Thoracic aorta (tissue), 2 donors: Measurements from ENCODE around the gene IL4I1. TPM values are rescaled to one million over a fixed set of nuclear protein-coding genes. Genes with fewer than 3 reads are reported as not detected.

ENCODE experiments used
- ATAC-seq: fragments of 150-250 bp; one replicate; pipeline ENCODE4 v1.8.0; 2017; ENCODE audit warnings: low read depth; ENCODE audit not compliant: insufficient number of reproducible peaks, low FRiP score
- DNase-seq: peaks from one replicate; pipeline ENCODE4 v3.0.0-alpha.2; 2020; ENCODE audit warnings: low spot score
- H3K27ac ChIP-seq, 2 donors: fragments of 200-600 bp; sonication (generic); 1 replicate in 1 of 2; 2 replicates in 1 of 2; pipeline ENCODE4 v1.5.1; 2016; ENCODE audit warnings: mild to moderate bottlenecking in 2 of 2, moderate library complexity in 2 of 2
- H3K27me3 ChIP-seq: fragments of 200-600 bp; sonication (generic); replicated peaks from 2 replicates; pipeline ENCODE4 v1.6.0; 2016; ENCODE audit warnings: mild to moderate bottlenecking; ENCODE audit not compliant: insufficient read depth
- H3K36me3 ChIP-seq: fragments of 200-600 bp; sonication (generic); one replicate; pipeline ENCODE4 v1.5.1; 2016
- H3K4me1 ChIP-seq, 2 donors: fragments of 200-600 bp; sonication (generic); 1 replicate in 1 of 2; 2 replicates in 1 of 2; pipeline versions ENCODE4 v1.5.1 to v1.6.0; 2016; ENCODE audit warnings: low read depth in 2 of 2, mild to moderate bottlenecking in 1 of 2; ENCODE audit not compliant: control insufficient read depth in 1 of 2
- H3K4me3 ChIP-seq: fragments of 200-600 bp; sonication (generic); 2 replicates; pipeline ENCODE4 v1.5.1; 2016; ENCODE audit warnings: mild to moderate bottlenecking
- H3K9me3 ChIP-seq: fragments of 200-600 bp; sonication (generic); 2 replicates; pipeline ENCODE4 v1.5.1; 2016
- total RNA-seq, 2 donors: library from RNA; depleted of rRNA; stranded (reverse); fragments of >200 nt; gene quantifications; one replicate each; pipeline versions ENCODE4 v1.1.0 to v1.2.3, GENCODE V29; 2016
- TF ChIP-seq, protein P1 (sequence below): fragments of 200-600 bp; sonication (generic); IDR thresholded peaks from one replicate; pipeline ENCODE4 v1.5.1; 2019; ENCODE audit warnings: antibody characterized with exemption

IL4I1 gene
- total RNA-seq, 2 donors from 2014 or later: 1.5 to 2.2 TPM

DNA sequence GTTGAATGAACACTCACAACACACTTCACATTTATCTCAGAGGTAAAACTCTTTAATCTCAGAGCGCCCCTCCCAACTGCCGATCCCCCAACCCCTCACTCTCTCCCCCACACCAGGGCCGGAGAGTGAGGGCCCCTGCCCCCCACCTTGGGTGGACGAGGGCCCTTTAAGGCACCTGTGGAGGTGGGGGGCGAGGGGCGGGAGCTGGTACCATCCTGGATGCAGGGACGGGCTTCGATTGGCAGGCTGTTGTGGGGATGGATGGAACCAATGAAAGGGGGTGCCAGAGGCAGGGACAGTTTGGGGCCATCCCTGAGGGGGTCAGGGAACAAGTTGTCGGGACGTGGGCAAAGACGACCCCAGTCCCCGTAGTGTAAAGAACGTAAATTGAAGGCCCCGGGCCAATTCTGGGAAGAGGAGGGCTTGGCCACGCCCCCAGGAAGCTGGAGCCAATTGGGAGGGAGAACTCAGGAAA lies 27.6 kb downstream of the IL4I1 start:
- peak overlapping the region; percentile 90 to 92 for H3K27ac ChIP-seq

DNA sequence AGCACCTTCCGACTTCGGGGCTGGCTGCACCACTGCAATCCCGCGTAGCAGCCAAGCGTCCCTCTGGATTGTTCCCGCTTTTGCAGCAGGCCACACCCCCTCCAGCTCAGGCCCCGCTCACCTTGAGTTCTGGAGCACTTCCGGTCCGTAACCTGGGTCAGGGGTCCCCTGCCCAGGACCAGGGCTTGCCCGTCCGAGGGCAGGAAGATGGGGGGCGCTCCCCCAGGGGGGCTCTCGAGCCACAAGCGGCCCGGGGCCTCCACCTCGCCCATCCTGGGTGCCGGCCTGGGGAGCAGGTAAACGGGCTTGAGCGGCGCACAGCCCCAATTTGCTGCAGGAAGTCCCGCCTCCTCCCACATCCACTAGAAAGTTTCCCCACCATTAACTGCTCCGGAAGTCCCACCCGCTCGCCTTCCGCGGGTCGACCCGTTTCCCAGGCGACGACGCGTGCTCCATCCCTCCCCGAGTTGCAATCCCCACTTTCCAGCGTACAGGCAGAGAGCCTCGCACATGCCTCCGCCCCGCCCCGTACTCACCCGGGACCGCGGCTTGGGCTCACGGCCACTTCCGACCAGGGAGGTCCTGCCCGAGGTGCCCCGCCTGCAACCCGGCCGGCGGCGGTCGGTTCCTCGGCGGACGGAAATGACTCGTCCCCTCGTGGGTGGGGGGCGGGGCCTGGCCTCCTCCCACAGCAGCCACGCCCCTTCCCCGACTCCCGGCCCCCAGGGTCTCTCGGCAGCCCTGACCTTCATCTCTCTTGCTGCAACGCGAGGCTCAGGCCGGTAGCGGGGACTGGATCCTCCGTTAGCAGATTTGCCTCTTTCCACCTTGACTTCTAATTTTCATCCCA lies 29.5 kb downstream of the IL4I1 start, which contains the start of gene PNKP:
PNKP (minus strand) TSS at position 644 of the 850 bp plus-strand sequence; CDS start at position 272, 372 bp downstream.
- ATAC-seq: no peak
- Histone ChIP-seq H3K27ac (peak within 1 kb of the TSS; percentile 90 to 92), H3K4me1 (peaks cover 18 to 46% of the 10 kb centered on the region in 2 donors), H3K36me3 (peaks cover 11% of the 10 kb centered on the region), H3K4me3 (peak within 1 kb of the TSS; percentile 82), H3K9me3 (no peaks in the 10 kb centered on the region), H3K27me3 (no peaks in the 10 kb centered on the region)
- peak; percentile 69 for DNase-seq
- TF ChIP-seq, protein P1, sequence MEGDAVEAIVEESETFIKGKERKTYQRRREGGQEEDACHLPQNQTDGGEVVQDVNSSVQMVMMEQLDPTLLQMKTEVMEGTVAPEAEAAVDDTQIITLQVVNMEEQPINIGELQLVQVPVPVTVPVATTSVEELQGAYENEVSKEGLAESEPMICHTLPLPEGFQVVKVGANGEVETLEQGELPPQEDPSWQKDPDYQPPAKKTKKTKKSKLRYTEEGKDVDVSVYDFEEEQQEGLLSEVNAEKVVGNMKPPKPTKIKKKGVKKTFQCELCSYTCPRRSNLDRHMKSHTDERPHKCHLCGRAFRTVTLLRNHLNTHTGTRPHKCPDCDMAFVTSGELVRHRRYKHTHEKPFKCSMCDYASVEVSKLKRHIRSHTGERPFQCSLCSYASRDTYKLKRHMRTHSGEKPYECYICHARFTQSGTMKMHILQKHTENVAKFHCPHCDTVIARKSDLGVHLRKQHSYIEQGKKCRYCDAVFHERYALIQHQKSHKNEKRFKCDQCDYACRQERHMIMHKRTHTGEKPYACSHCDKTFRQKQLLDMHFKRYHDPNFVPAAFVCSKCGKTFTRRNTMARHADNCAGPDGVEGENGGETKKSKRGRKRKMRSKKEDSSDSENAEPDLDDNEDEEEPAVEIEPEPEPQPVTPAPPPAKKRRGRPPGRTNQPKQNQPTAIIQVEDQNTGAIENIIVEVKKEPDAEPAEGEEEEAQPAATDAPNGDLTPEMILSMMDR: no peak

More for the DNA sequence above, 27.6 kb downstream of the IL4I1 start:
- Histone ChIP-seq H3K9me3 (no peaks in the 10 kb centered on the region), H3K4me1 (peaks cover 18 to 46% of the 10 kb centered on the region in 2 donors), H3K27me3 (no peaks in the 10 kb centered on the region), H3K36me3 (peaks cover 3% of the 10 kb centered on the region), H3K4me3 (peak overlapping the region; percentile 71)
- DNase-seq: no peak
- TF ChIP-seq, protein P1: no peak
- ATAC-seq: no peak

DNA sequence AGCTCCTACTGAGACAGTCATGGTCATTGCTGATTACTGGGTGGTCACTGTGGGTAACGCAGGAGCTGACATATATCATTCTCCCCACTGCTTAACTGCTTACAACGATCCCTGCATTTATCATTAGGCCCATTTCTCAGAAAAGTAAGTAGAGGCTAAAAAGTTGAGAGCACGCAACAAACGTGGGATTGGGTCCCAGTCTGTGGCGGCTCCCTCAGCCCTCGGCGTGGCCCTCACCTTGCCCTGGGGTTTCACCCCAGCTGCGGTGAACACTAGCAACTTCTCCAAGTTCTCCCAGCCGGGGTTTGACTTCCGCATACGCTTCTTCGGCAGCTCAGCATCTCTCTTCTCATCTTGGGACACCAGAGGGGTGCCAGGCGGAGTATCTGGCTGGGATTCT lies 31.8 kb downstream of the IL4I1 start:
- TF ChIP-seq, protein P1: no peak
- H3K4me1 ChIP-seq: peaks cover 18 to 38% of the 10 kb centered on the region in 2 donors
- DNase-seq (no peak), ATAC-seq (no peak)
- H3K27me3 ChIP-seq: no peaks in the 10 kb centered on the region
- peak overlapping the region in 1 of 2 donors; percentile 33 for H3K27ac ChIP-seq
- H3K9me3 ChIP-seq: no peaks in the 10 kb centered on the region
- no peak overlapping the region for H3K4me3 ChIP-seq
- peaks cover 24% of the 10 kb centered on the region for H3K36me3 ChIP-seq

DNA sequence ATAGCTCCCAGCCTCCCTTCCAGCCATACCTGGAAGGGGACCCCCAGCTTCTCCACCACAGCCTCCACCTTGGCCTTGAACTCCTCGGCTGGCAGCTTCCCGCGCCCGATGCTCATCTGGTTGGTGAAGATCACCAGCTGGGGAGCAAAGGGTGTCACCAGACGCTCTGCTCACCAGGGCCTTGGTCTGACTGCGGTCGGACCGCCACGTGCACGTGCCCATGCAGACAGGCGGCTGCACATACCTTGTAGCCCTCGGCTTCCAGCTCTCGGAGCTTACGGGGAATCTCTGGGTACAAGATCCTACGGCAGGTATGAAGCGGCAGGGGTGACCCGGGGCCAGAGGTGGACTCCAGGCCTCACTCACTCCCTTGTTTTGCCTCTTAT lies 32.8 kb downstream of the IL4I1 start:
- Histone ChIP-seq H3K4me3 (no peak overlapping the region), H3K4me1 (peaks cover 18 to 35% of the 10 kb centered on the region in 2 donors), H3K36me3 (peaks cover 30% of the 10 kb centered on the region), H3K27me3 (no peaks in the 10 kb centered on the region), H3K27ac (no peak overlapping the region), H3K9me3 (no peaks in the 10 kb centered on the region)
- no peak for ATAC-seq
- no peak for DNase-seq
- TF ChIP-seq, protein P1: no peak

DNA sequence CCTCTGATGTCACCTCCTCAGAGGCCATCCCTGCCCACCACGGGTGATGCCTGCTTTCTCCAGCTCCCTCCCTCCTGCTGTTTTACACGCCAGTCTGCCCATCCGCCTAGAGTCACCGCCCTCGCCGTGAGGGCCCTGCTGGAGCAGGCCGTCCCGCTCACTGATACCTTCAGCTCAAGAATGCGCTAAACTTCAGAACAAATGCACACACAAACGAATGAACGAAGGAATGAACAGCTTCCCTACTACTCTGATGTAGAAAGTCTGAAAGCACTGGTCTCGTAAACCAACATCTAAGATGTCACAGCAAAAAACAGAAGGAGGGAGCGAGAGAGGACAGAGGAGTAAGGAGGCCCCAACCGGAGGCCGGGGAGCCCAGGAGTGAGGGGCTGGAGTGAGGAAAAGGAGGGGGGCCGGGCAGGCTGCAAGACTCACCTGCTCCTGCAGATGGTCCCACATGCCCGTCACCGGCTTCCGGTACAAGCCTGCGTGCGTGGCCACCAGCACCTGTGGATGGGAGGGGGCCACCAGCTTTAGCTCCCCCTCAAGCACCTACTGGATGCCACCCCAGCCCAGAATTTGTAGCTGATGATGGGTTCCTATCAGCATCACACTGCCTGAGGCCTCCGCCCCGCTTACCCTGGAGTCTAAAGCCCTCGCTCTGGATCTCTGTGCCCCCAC lies 33.3 kb downstream of the IL4I1 start:
- H3K9me3 ChIP-seq: no peaks in the 10 kb centered on the region
- H3K27ac ChIP-seq: no peak overlapping the region
- no peak overlapping the region for H3K4me3 ChIP-seq
- H3K27me3 ChIP-seq: no peaks in the 10 kb centered on the region
- no peak for ATAC-seq
- no peak for DNase-seq
- peaks cover 15 to 30% of the 10 kb centered on the region in 2 donors for H3K4me1 ChIP-seq
- peaks cover 35% of the 10 kb centered on the region for H3K36me3 ChIP-seq
- TF ChIP-seq, protein P1: no peak
